Hippocampal formation (tissue), 2 donors: ENCODE results near the gene FAM151B.

Source experiments
- DNase-seq, 2 donors: peaks; one replicate each; lab custom pipeline; 2025; lab: John Stamatoyannopoulos, UW

Gene FAM151B

DNA sequence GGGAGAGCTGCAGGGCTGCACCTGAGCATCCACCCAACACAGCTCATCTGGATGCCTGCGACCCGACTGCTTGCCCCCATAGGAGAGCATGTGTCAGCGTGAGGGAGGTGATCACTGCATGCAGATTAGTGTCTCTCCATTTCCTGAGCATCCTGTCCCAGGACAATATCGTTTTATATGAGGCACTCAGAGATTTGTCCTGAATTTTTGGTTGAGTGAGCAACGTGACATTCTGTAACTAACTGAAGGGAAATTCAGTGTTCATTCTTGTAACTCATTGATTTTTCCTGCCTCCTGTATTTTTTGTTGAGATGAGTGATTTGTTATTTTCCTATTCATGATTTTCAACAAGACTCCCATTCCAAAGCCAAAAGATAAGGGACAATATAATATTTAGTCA lies 102.9 kb downstream of the FAM151B start:
- no peak for DNase-seq

- no peak for DNase-seq
Observed at GRCh38 chr5:80591352-80591751, 103.5 kb downstream of the FAM151B start.

DNA sequence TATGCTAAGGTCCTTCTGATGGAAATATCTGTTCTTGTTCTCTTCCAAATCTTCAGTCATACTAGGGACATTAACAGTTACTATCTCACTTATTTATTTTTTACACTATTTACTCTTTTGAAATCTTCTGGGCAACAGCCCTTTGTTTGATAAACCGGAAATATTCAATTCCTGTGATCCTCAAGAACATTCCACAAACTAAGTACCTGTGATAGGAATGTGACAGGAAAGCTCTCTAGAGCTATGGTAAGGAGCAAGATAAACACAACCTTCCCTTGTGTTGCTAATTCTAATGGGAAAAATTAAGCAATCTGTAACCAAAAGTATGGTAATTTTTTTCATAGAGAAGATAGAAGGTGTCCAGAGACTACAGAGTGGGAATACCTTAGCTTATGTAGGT lies 104.2 kb downstream of the FAM151B start:
- no peak for DNase-seq
